HG02970 (cell line): ENCODE results near the gene GPR15LG.
A peak's percentile ranks its signal among the peaks of the same experiment; 100 is the strongest.
"Not testable (repeated sequence)": the region's sequence is repeated elsewhere in the genome, so short reads cannot be mapped to it uniquely, and the experiment has no call there.

Experiments
- ATAC-seq: cut with Tn5 transposase; IDR thresholded peaks from one replicate; pipeline ENCODE4 v1.9.1; 2021; ENCODE audit warnings: mild to moderate bottlenecking, moderate library complexity, moderate number of reproducible peaks; ENCODE audit not compliant: unreplicated experiment, low FRiP score

Gene GPR15LG

DNA sequence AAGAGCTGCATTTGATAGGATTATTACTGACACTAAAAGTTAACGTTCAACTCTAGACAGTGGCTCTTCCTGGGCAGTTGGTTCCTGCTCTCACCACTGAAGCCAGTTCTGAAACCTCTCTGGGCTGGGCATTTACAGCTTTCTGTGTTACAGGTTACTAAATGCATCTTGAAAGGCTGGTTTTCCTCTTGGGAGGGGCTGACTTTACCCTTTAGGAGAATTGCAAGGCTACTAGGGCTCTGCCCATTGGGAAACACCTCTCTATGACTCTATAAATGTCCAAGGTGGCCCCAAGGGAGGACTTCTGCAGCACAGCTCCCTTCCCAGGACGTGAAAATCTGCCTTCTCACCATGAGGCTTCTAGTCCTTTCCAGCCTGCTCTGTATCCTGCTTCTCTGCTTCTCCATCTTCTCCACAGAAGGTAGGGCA lies at the start of gene GPR15LG:
Gene GPR15LG, plus strand, starts transcription at position 301 of the 429 bp plus-strand sequence. Its CDS starts 51 bp downstream, at position 352.
- no peak for ATAC-seq

- not testable (repeated sequence) for ATAC-seq
Measured at GRCh38 chr10:84125910-84126784, 47.5 kb upstream of the GPR15LG start.

- no peak for ATAC-seq
Measured at GRCh38 chr10:84126785-84127167, 46.8 kb upstream of the GPR15LG start.

- no peak for ATAC-seq
Measured at GRCh38 chr10:84135836-84136235, 37.8 kb upstream of the GPR15LG start.

DNA sequence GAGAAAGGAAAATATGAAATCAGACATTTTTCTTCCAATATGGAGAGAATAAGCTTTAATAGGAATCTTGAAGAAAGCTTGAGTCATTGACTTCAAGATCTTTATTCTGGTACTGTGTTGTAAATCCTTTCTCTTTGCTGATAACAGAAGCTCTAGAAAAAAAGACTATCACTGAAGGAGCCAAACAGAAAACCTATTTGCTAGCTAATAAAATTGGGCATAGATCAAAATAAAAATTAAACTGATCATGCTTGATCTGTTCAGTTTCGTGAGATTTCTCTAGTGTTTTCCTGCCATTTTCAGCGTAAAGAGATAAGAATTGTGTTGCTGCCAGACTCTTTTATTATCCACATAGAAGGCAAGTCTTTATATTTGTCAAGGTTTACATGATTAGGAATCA lies 35.8 kb upstream of the GPR15LG start:
- ATAC-seq, result no peak

DNA sequence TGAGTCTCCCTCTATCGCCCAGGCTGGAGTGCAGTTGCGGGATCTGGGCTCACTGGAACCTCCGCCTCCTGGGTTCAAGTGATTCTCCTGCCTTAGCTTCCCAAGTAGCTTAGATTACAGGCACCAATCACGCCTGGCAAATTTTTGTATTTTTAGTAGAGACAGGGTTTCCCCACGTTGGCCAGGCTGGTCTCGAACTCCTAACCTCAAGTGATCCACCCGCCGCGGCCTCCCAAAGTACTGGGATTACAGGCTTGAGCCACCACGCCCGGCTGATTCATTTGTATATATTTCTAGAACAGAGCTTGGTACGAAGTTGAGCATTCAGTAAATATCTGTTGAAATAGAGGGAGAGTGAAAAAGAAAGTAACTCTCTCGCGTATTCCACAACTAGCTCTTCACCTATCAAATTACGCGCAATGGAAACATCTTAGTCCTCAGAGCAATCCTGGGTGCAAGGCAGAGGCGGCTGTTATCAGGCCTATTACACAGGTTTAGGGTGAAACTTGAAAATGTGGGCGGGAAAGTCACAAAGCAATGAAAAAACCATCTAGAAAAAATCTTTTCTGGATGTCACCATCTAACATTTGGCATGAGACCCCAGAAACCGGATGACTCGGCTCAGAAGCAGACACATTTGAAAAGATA lies 35.0 kb upstream of the GPR15LG start:
- ATAC-seq, result no peak

GRCh38 chr10:84139126-84140035 lies 34.2 kb upstream of the GPR15LG start, which contains the start of gene GHITM:
TSS of gene GHITM (plus strand) at chr10:84139509. CDS start at chr10:84141501, 1,992 bp downstream.
- peak; percentile 99 for ATAC-seq

DNA sequence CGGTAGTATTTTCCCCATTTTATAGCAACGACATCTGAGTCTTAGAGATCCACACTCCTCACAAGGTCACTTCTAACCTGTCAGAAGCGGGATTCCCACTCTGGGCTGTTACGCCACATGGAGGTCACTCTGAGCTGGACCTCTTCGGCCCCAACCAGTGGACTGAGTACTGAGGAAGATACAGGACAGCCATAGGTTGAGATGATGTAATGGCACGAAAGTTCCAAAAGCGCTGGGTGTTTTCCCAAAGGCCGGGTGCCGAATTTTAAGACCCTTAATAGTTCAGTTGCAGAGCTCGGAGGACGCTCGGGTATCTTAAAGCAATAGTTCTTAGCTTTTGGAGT lies 33.6 kb upstream of the GPR15LG start:
- ATAC-seq, result no peak

- ATAC-seq, result no peak
Measured at GRCh38 chr10:84147347-84147746, 26.3 kb upstream of the GPR15LG start.

GRCh38 chr10:84148006-84148597 lies 25.5 kb upstream of the GPR15LG start:
- not testable (repeated sequence) for ATAC-seq

- no peak for ATAC-seq
Measured at GRCh38 chr10:84149854-84150253, 23.7 kb upstream of the GPR15LG start.

- no peak for ATAC-seq
Measured at GRCh38 chr10:84152769-84153168, 20.8 kb upstream of the GPR15LG start.

DNA sequence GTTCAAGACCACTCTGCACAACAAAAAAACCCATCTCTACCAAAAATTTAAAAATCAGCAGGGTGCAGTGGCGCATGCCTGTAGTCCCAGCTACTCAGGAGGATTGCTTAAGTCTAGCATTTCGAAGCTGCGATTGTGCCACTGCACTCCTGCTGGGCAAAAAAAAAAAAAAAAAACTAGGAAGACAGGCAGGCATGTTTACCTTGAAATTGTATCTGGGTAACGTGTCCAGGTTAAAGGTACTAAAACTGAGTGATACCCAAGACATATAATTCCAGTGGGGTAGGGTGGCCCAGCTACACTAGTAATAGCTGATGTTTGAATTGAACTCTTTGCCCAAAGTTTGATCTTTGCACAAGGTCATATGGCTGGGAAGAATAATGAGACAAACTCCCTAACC lies 18.1 kb upstream of the GPR15LG start:
- no peak for ATAC-seq

DNA sequence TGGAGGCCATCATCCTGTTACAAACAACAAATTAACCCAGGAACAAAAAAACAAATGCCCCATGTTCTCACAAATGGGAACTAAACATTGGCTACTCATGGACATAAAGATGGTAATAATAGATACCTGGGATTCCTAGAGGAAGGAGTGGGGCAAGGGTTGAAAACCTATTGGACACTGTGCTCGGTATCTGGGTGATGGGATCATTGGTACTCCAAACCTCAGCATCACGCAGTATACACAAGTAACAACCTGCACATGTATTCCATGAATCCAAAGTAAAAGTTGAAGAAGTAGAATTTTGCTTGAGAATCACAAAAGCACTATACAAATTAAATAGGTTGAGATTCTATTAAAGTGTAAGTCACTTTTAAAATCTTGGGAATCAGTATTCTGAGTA lies 17.6 kb upstream of the GPR15LG start:
- ATAC-seq, result no peak

- no peak for ATAC-seq
Measured at GRCh38 chr10:84156768-84157167, 16.8 kb upstream of the GPR15LG start.

- no peak for ATAC-seq
Measured at GRCh38 chr10:84158061-84158460, 15.5 kb upstream of the GPR15LG start.

- no peak for ATAC-seq
Measured at GRCh38 chr10:84158550-84158949, 15.1 kb upstream of the GPR15LG start.

DNA sequence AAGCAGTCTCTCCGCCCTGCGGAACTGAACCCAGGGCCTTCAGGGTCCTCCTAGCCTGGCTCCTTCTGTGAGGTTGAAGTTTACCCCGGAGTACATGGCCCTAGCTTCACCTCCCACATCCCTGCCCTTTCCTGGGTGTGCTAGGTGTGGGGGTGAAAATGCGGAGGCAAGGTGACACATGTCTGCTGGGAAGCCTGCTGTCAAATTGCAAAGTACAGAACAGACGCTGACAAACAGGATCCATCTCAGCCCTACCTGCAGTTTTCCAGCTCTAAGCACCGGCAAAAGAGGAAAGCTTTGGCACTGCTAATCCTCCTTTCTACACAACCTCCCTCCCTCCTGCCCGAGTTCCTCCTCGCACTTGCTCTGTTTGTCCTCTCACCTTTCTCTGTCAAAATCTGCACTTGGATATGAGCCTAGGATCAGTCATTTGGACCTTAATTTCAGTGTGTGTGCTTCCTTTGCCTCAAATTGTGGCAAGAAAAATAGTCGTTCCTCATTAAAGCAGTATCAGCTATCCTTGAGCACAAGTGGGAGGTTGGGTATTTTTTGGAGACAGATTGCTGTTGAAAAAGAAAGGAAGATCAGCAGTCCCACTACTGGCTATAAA lies 14.4 kb upstream of the GPR15LG start:
- ATAC-seq, result no peak

GRCh38 chr10:84160663-84161362 lies 12.8 kb upstream of the GPR15LG start:
- ATAC-seq, result no peak
